T-helper 2 cell treated with Interferon-gamma antibody and Interleukin-4, amounts not matched to agents 100 ng/mL and 5 ng/mL, for 36 hours (primary cell): Measurements from ENCODE around the gene EARS2. TPM values are rescaled to one million over a fixed set of nuclear protein-coding genes. Genes with fewer than 3 reads are reported as not detected.
"Not testable (repeated sequence)": the region's sequence is repeated elsewhere in the genome, so short reads cannot be mapped to it uniquely, and the experiment has no call there.

Experiments used
- intact Hi-C: fragments of 100-400 bp; cut with micrococcal nuclease; formaldehyde crosslinking; loops from one replicate; pipeline ENCODE4 v1.15.1; 2023
- total RNA-seq: library from RNA; stranded (reverse); gene quantifications from 2 replicates; pipeline ENCODE4 v1.2.3, GENCODE V29; 2022

The EARS2 gene
- 19.8 and 21.5 TPM in 2 replicates for total RNA-seq

DNA sequence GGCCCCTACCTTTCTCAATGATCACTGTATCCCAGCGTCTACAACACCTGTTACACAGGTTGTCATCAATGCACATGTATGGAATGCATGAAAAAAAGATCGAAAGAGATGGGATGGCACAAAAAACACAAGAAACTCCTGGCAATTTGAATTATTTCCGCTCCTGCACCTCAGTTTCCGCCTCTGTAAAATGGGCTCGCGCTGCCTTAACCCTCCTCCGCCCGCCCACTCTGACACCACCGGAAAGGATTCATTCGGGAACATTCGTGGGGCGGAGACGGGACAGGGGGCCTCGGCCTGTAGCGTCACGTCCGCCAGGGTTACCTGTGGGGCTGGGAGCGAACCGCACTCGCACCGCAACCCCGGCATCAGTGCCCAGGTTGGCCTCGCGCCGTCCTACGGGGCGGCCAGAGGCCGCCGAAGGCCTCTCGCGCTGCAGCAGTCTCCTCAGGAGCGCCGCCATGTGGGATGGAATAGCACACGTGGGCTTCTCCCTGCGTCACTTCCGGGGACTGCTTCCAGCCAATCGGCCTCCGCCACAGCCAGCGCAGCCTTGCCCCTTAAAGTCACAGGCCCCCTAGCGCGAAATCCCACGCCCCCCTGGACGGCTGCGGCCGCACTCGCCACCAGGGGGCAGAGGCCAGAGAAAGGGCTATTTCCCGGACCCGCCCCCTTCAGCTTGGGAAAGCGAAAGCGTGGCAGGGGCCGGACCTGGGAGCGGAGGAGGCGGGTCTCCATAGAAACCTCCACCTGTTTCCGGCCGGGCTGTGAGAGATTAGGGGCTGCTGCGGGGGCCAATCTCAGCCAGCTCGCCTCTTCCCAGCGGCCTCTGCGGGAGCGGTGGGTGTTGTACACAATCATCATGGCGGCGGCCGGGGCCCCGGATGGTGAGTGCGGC is at the start of gene EARS2, which contains the start of gene UBFD1:
TSS of gene EARS2 (minus strand) at position 470 of the 898 bp plus-strand sequence. CDS start at position 463, 7 bp downstream.
TSS of gene UBFD1 (plus strand) at position 847 of the 898 bp plus-strand sequence. CDS start at position 863, 16 bp downstream.
- intact Hi-C loops, result loop anchor here (1.0 to 2.0 kb wide), 6 partner anchors 39 to 121 kb away; partner anchors contain the start of genes COG7, DCTN5, GGA2 and NDUFAB1

DNA sequence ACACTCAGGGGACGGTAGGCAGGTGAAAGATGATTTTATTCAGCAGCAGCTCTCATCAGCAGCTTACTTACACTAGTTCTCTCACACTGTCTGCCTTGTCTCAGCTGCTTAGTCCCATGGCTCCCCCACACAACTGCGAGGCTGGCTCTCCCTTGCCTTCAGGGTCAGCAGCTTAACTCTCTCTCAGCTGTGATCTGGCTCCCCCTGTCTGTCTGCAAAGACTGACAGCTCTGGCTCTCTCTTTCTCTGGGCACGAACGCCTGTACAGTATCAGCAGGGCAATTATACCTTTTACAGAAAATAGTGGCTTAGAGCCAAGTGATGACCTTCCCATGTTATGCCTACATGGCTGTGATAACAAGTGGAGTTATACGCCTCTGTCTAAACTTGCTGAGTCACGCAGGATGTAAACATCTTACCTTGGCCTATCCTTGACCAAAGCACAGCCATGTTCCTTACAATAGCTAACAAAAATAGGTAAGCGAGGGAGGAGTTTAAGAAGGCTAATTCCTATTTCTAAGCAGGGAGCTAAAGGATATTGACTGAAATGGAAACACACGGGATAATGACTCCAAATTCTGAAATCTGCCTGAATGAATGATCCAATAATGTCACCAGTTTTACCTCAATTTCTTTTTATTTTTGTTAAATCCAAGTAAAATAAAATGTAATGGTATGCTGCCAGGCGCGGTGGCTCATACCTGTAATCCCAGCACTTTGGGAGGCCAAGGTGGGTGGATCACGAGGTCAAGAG is 40.0 kb upstream of the EARS2 start:
- intact Hi-C loops, result loop anchor here (2.0 to 5.0 kb wide), 5 partner anchors 44 to 945 kb away; partner anchors contain the start of genes COG7, DCTN5, PALB2 and PLK1

DNA sequence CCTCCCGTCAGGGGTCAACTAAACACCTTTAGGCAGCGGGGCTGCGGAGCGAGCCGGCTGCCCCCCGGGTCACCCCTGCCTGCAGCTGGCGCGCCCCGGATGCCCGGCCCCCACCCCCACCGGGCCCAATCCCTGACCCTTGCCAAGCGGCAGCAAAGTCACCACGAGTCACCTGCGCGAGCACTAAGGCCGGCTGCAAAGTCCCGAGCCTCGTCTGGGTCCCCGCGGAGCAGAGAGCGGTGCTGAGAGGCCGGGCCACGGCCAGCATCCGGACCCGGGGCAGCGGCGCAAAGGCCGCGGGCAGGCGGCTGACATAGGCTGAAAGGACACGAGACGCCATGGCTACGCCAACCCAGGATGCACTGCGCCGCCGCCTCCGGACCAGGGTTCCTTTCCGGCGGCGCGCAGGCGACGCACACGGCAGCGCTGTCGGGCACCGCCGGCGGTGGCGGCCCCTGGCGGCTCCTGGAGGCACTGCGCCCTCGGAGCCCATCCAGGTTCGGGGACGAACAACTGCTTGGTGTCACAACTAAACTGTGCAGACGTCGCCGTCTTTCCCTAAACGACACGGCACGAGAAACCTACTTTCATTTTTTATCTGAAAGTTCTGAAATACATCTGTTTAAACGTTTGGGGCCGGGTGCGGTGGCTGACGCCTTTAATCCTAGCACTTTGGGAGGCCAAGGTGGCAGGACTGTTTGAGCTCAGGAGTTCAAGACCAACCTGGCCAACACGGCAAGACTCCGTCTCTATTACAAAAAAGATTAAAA is 39.0 kb upstream of the EARS2 start, which contains the start of gene NDUFAB1:
TSS of gene NDUFAB1 (minus strand) at position 366 of the 770 bp plus-strand sequence. CDS start at position 340, 26 bp downstream.
- intact Hi-C loops, result loop anchor here (1.0 to 5.0 kb wide), 6 partner anchors 39 to 946 kb away; partner anchors contain the start of genes COG7, DCTN5, EARS2 and PALB2

DNA sequence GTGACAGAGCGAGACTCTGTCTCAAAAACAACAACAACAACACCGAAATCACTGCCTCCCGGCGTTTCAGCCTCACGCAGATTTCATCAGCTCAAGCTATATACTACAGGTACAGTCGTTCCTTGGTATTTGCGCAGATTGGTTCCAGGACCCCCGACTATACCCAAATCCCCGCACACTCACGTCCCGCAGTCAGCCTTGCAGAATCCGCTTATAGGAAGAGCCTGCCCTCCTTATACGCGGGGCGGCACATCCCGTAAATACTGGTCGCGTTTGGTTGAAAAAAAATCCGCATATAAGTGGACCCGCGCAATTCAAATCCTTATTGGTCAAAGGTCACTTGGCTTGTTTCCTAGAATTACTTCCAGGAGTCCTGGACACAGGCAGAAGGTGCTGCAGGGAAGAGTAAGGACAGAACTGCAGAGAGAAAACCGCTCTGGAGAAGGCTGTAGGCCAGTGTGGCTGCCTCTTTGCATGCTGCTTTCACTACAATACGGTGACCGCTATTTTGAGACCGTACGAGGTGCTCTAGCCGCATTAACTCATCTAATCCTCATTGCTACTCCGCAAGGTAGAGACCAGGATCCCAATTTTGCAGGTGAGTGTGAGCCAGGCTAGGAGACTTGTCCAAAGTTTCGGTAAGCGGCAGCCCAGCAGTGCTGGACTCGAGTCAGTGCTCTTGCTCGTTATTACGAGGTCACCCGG is 38.2 kb upstream of the EARS2 start:
- intact Hi-C loops, result loop anchor here (5.0 kb wide), 4 partner anchors 82 to 947 kb away; partner anchors contain the start of genes COG7 and PLK1

DNA sequence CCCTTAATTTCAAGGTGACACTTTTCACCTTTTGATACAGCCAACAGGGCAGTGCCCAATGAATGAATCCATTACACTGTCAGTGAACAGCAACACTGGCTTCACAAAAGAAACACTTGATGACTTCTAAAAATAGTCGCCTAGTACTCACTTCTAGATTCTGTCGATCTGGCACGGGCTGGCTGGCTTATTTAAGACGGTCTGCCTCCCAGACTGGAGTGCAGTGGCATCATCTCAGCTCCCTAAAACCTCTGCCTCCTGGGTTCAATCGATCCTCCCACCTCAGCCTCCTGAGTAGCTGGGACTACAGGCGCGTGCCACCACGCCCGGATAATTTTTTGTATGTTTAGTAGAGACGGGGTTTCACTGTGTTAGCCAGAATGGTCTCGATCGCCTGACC is 37.0 kb upstream of the EARS2 start:
- intact Hi-C loops, result no loop called here

DNA sequence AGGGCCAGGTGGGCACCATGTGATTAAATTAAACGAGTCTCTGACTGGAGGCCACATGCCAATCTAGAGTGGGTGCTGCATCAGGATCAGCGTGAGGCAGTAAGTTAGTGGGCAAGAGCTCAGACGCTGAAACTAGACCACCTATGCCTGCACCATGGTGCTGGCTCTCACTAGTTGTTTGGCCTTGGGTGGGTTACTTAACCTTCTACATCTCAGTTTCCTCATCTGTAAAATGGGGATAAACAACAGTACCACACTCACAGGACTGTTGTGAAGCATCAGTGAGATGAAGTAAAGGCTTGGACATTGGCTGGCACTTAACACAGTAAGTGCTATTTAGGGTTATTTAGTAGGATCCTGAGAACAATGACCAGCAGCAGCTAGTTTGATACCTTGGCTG is 33.0 kb upstream of the EARS2 start:
- intact Hi-C loops, result no loop called here

DNA sequence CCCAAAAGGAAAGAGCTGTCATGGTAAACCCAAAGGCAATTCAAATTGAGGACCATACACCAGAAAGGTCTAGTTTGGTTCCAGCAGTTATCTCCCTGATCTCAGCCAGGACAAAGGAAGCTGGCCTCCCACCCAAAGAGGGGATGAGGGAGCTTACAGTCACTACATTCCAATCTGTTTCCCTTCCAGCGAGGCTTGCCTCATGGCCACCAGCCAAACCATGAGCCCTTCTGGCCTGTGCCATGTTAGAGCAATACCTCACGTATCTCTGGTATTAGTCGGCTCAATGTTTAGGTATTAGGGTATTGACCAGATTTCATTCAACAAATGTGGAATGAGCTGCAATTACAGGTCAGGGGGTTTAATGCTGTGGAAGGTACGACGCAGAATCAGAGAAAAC is 30.6 kb upstream of the EARS2 start:
- intact Hi-C loops, result no loop called here

DNA sequence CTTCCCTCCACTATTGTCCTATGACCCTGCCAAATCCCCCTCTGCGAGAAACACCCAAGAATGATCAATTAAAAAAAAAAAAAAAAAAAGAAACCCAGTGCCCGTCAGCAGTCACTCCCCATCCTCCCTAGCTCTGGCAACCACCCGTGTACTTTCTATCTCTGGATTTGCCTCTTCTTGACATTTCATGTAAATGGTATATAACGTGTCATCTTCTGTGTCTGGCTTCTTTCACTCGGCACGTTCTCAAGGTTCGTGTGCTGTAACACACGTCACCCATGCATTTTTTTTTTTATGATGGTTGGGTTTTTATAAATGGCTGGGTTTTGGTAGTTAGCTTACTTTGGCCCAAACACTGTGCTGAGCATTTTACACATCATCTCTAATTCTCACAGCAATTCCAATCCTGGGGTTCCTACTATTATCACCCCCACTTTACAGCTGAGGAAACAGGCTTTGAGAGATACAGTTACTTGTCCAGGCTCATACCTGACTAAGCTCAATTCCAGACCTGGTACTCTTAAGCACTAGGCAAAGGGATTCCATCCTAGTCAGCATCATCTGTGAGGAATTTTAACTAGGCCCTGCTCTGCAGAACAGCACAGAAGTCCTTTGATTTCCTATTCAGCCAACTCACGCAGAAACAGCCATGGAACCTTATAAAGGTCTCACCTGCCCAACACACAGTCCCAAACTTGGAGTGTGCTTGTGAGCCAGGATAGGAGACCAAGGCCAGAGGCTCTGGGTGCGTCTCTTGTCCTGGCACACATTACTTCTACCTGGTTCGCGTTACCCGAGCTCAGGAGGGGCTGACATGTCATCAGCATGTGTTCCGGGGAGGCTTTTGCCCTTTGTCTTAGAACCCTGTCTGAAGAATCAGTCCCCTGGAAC is 27.3 kb upstream of the EARS2 start:
- intact Hi-C loops, result no loop called here

DNA sequence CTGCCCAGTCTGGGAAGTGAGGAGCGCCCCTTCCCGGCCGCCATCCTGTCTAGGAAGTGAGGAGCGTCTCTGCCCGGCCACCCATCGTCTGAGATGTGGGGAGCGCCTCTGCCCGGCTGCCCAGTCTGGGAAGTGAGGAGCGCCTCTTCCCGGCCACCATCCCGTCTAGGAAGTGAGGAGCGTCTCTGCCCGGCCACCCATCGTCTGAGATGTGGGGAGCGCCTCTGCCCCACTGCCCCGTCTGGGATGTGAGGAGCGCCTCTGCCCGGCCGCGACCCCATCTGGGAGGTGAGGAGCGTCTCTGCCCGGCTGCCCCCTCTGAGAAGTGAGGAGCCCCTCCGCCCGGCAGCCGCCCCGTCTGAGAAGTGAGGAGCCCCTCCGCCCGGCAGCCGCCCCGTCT is 26.1 kb upstream of the EARS2 start:
- intact Hi-C loops, result not testable (repeated sequence)

DNA sequence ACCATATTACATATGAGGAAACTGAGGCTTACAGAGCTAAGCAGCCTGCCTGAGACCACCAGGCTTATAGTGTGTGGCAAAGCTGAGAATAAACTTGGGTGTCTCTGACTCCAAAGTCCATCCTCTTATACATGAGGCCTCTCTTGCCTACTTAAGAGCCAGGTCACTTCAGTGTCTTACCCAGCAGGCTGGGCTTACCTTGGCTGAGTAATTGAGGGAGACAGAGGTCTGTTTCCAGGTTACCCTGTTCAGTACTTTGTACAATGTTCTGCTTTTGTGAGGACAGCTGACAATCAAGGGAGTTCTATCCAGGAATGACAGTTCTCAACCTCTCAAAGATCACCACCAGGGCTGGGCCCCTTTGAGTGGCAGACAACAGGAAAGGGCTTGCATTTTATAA is 24.6 kb upstream of the EARS2 start:
- intact Hi-C loops, result no loop called here

DNA sequence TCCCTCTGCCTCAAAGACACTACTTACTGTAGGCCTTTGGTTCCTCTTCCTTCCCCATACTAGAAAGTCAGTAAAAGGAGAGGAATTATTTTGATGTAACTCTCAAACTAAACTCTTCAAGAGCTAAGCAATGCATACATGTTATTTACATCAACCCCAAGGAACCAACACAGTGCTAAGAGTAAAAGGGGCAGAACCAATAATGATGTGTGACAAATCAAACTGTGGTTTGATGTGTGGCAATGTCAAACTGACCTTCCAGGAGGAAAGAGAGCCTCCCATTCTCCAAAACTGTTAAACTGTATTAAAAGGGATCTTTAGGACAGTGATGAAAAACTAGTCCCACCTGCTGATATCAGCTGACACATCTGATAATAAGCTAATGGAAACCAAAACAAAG is 23.2 kb upstream of the EARS2 start:
- intact Hi-C loops, result no loop called here

DNA sequence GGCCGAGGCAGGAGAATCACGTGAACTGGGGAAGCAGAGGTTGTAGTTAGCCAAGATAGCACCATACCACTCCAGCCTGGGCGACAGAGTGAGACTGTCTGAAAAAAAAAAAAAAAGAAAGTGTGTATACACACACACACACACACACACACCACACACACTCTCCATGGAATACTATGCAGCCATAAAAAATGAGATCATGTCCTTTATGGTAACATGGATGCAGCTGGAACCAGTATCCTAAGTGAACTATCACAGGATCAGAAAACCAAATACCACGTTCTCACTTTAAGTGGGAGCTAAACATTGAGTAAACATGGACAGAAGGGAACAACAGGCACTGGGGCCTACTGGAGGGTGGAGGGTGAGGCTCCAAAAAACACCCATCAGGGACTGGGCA is 22.2 kb upstream of the EARS2 start:
- intact Hi-C loops, result no loop called here

DNA sequence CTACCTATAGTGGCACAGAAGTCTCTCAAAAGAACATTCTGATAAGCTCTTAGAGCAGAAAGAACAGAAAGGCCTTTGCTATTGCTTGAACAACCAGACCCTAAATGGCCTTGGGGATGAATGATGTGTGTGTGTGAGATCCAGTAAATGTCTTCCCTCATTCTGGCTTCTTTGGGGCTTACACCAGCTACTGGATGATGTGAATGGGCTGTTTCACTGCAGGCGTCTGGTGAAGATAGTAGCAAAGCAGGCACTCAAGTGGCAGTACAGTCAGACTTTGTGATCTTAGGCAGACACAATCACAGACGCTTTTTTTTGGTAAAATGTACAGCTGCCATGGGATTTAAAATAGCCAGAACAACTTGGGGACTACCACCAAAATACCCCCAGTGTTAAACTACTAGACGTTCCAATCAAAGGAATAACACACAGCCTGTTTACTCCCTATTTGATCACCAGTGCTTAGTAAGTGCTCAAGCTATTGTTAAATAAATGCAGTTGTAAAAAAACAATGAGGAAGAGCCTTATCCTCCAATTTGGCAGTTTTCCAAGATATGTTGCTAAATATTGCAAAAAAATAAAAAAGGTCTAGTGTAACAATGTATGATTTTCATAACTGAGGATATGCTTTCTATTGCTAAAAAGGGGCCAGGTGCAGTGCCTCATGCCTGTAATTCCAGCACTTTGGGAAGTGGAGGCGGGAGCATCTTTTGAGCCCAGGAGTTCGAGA is 21.1 kb upstream of the EARS2 start:
- intact Hi-C loops, result no loop called here

DNA sequence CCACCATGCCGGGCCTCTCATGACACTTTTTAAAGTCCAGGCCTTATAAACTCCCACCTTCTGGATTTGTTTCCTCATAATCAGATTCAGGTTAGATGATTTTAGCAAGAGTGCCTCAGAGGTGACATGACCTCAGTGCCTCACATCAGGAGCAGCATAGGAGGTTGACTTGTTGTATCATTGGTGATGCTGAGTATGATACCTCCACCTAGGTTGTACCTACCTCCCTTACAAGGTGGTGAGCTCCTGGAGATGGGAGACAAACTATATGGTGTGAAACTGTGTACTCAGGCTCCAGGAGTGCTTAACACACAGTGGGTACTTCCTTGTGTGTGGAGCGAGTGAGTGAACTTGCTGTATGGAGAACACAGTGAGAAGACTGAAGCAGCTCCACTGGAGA is 20.3 kb upstream of the EARS2 start:
- intact Hi-C loops, result no loop called here

DNA sequence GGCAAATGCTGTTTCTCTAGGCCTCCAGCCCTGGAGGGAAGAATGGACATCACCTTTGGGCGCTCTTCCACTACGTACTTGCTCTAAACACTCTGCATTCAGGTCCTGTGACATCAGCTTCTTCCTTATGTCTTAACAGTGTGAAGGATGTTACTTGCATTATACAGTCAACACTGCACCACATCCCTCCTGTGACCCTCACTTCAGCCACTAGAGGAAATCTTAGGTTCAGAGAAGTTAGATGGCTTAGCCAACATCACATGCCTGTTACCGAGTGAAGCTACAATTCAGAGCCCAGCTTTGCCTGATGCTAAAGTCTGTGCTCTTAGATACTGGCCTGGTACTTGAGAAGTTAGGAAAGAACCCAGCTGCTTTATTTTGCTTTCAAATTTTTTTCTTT is 18.7 kb upstream of the EARS2 start:
- intact Hi-C loops, result no loop called here

DNA sequence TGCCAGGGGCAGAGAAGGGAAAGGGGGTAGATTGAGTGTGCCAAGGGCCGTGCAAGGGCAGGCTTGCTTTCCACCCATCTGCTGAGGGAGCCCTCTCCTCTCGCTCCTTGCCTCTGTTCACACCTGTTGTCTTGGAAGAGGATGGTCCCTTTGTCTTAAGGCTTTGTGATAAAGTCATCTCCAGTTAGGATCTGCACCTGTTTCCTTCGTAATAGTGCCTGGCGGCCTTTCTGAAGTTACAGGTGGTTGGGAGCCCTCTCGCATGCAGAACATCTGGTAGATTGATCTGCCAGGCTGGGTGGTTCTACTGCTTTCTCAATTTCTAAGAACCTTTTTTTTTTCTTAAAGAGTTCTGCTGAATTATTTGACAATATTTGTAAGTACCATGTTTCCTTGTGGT is 16.7 kb upstream of the EARS2 start:
- intact Hi-C loops, result no loop called here

DNA sequence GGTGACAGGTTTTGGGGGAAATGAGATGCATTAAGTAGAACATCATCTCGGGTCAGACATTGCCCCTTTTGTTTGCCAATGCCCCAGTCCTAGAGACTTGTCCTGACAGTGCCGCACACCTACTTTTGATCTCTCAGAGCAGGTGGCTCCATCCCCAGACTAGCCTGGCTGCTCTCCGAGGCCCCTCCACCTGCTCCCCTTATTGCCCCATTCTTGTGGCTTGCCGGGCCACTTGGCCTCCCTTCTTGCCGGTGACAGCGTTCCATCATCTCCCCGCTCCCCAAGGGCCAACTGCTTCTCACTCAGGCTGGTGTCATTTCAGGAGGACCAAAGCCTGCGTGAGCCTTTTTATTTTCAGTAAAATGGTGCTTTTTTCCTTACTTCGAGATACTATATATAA is 15.2 kb upstream of the EARS2 start:
- intact Hi-C loops, result no loop called here

DNA sequence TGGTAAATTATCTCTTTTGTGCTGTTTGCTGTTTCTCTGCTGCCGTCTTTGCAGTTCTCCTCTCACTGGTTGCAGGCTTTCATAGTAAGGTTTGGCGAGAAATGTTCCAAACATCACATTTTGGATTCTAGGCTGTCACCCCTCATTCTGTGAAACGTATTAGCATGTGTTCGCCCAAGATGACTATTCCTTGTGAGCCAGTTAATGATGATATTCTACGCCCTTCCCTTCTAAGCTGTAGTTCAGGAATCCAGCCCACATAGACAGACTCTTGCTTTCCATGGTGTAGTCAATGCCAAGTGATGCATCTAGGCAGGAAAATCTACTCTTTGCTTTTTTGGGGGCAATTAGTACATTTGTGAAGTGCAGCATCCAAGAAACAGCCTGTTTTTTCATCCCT is 14.7 kb upstream of the EARS2 start:
- intact Hi-C loops, result no loop called here
